ENCODE measurements around the gene TMEM42. TPM values are rescaled to one million over a fixed set of nuclear protein-coding genes. Genes with fewer than 3 reads are reported as not detected.

The TMEM42 gene
- polyA plus RNA-seq, 1 of the 3 experiments (the other 2 are of a cell fraction), result 32.8 TPM

GRCh38 chr3:44890852-44891251 is 29.1 kb downstream of the TMEM42 start (continued):
- TF ChIP-seq RCOR1 (IDR thresholded peaks at IDR 0.05; ENCODE audit: low read length), result no peak

- H3K9me2 ChIP-seq, result no peaks in the 10 kb centered on the region
- H4K20me1 ChIP-seq (ENCODE audit: insufficient read depth), result no peaks in the 10 kb centered on the region
- ChIA-PET POLR2A (no interaction called here), CTCF (no interaction called here)
- no peaks in the 10 kb centered on the region for H3K36me3 ChIP-seq (replicated peaks in 1 of 2; ENCODE audit: control insufficient read depth in 1 of 2, insufficient read depth in 2 of 2, low read length in 1 of 2)
- H3K4me1 ChIP-seq (ENCODE audit: control insufficient read depth in 1 of 2, insufficient read depth in 2 of 2, low read depth in 1 of 2, low read length in 1 of 2), result peaks cover 0 to 6% of the 10 kb centered on the region in 2 experiments; a peak in 3 of 4 replicates
- peak overlapping the region in 1 of 2 experiments; percentile 61; a peak in 2 of 4 replicates for H3K27ac ChIP-seq (ENCODE audit: low read depth in 2 of 2, low read length in 1 of 2)
- WGBS (ENCODE audit: low lambda C conversion rate), result 34% methylated on average over 3 of the region's 3 CpGs
- no peak overlapping the region for H3K9ac ChIP-seq
- no peak overlapping the region for H3K4me3 ChIP-seq (ENCODE audit: low read depth in 2 of 2, low read length in 1 of 2)
- H3K9me3 ChIP-seq, result no peaks in the 10 kb centered on the region
- no peaks in the 10 kb centered on the region for H3K27me3 ChIP-seq (ENCODE audit: insufficient read depth)
- H3K79me2 ChIP-seq (ENCODE audit: insufficient read depth), result no peaks in the 10 kb centered on the region
- peak overlapping the region; percentile 21; the same call in 1 of the 2 replicates for H3K4me2 ChIP-seq
- no peak overlapping the region for H2AFZ ChIP-seq (ENCODE audit: low read depth)
- peaks cover 3% of the 10 kb centered on the region for H3F3A ChIP-seq (replicated peaks; ENCODE audit: insufficient read depth)
- DNase-seq, result no peak
- TF ChIP-seq YY1 (IDR thresholded peaks at IDR 0.05; ENCODE audit: low read depth) (no peak), POLR2AphosphoS5 (IDR thresholded peaks at IDR 0.05; ENCODE audit: low read depth, low read length) (no peak), FOSL2 (IDR thresholded peaks at IDR 0.05; ENCODE audit: borderline replicate concordance, low read depth) (peak; percentile 58; the same call in 1 of the 2 replicates), TCF12 (IDR thresholded peaks at IDR 0.05) (no peak), RFX5 (IDR thresholded peaks at IDR 0.05; ENCODE audit: low read length) (no peak), JUND (IDR thresholded peaks at IDR 0.05) (peak; percentile 43), CHD2 (IDR thresholded peaks at IDR 0.05; ENCODE audit: low read length, partially characterized antibody) (no peak), PBX3 (IDR thresholded peaks at IDR 0.05) (peak; percentile 83)
- TF ChIP-seq, protein P1, sequence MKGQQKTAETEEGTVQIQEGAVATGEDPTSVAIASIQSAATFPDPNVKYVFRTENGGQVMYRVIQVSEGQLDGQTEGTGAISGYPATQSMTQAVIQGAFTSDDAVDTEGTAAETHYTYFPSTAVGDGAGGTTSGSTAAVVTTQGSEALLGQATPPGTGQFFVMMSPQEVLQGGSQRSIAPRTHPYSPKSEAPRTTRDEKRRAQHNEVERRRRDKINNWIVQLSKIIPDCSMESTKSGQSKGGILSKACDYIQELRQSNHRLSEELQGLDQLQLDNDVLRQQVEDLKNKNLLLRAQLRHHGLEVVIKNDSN (IDR thresholded peaks at IDR 0.05; ENCODE audit: borderline replicate concordance, low read depth), result no peak
These were observed 31.0 kb downstream of the TMEM42 start for GRCh38 chr3:44892689-44893088.

GRCh38 chr3:44893097-44893496 is 31.4 kb downstream of the TMEM42 start:
- H3K4me3 ChIP-seq (ENCODE audit: low read depth in 2 of 2, low read length in 1 of 2), result no peak overlapping the region
- peaks cover 0 to 6% of the 10 kb centered on the region in 2 experiments; a peak in 3 of 4 replicates for H3K4me1 ChIP-seq (ENCODE audit: control insufficient read depth in 1 of 2, insufficient read depth in 2 of 2, low read depth in 1 of 2, low read length in 1 of 2)
- no peak for DNase-seq
- no peaks in the 10 kb centered on the region for H3K9me3 ChIP-seq
- ChIA-PET CTCF (no interaction called here), POLR2A (no interaction called here)
- H3K36me3 ChIP-seq (replicated peaks in 1 of 2; ENCODE audit: control insufficient read depth in 1 of 2, insufficient read depth in 2 of 2, low read length in 1 of 2), result no peaks in the 10 kb centered on the region
- peaks cover 3% of the 10 kb centered on the region for H3F3A ChIP-seq (replicated peaks; ENCODE audit: insufficient read depth)
- no peak overlapping the region; the same call in 1 of the 2 replicates for H2AFZ ChIP-seq (ENCODE audit: low read depth)
- TF ChIP-seq USF2 (IDR thresholded peaks at IDR 0.05; ENCODE audit: borderline replicate concordance, low read depth, low read length) (no peak), MEF2A (IDR thresholded peaks at IDR 0.05; ENCODE audit: borderline replicate concordance, low read depth) (no peak), TCF12 (IDR thresholded peaks at IDR 0.05) (peak; percentile 75), EP300 (IDR thresholded peaks at IDR 0.05; ENCODE audit: borderline replicate concordance in 1 of 2, low read depth in 1 of 2, low read length in 1 of 2) (peak in 1 of 2 experiments; percentile 40; a peak in 1 of 4 replicates), GATA2 (CRISPR knock-in tag; IDR thresholded peaks at IDR 0.05) (no peak), FOSL2 (IDR thresholded peaks at IDR 0.05; ENCODE audit: borderline replicate concordance, low read depth) (peak; percentile 73; the same call in 1 of the 2 replicates), JUND (IDR thresholded peaks at IDR 0.05) (peak; percentile 66), PBX3 (IDR thresholded peaks at IDR 0.05) (peak; percentile 32; the same call in 1 of the 2 replicates)
- TF ChIP-seq, protein P2, sequence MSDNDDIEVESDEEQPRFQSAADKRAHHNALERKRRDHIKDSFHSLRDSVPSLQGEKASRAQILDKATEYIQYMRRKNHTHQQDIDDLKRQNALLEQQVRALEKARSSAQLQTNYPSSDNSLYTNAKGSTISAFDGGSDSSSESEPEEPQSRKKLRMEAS (IDR thresholded peaks at IDR 0.05; ENCODE audit: low read depth), result 0 out of 2 replicates have a peak, but pooled peaks have one; percentile 29
- no peaks in the 10 kb centered on the region for H4K20me1 ChIP-seq (ENCODE audit: insufficient read depth)
- H3K9ac ChIP-seq, result no peak overlapping the region
- H3K9me2 ChIP-seq, result no peaks in the 10 kb centered on the region
- peak overlapping the region; percentile 21; the same call in 1 of the 2 replicates for H3K4me2 ChIP-seq
- H3K79me2 ChIP-seq (ENCODE audit: insufficient read depth), result no peaks in the 10 kb centered on the region
- peak overlapping the region in 1 of 2 experiments; percentile 61; a peak in 2 of 4 replicates for H3K27ac ChIP-seq (ENCODE audit: low read depth in 2 of 2, low read length in 1 of 2)
- 10% methylated on average over 2 of the region's 2 CpGs for WGBS (ENCODE audit: low lambda C conversion rate)
- H3K27me3 ChIP-seq (ENCODE audit: insufficient read depth), result no peaks in the 10 kb centered on the region
